AG09319 (cell line): ENCODE results near the gene ZNF574.

Experiments used
- DNase-seq: peaks from one replicate; pipeline ENCODE4 v3.0.0-alpha.2; 2010; ENCODE audit warnings: low read depth; ENCODE audit errors: extremely low read depth
- CTCF ChIP-seq: IDR thresholded peaks from 2 replicates; pipeline ENCODE4 v1.5.1; 2011; ENCODE audit warnings: low read depth, mild to moderate bottlenecking, inconsistent platforms, low read length, moderate library complexity

ZNF574 gene

GRCh38 chr19:42089772-42090171, 13.8 kb downstream of the ZNF574 start:
- no peak for TF ChIP-seq CTCF
- no peak for DNase-seq

GRCh38 chr19:42090672-42091071, 14.7 kb downstream of the ZNF574 start:
- no peak for TF ChIP-seq CTCF
- DNase-seq = no peak

GRCh38 chr19:42091300-42091699, 15.3 kb downstream of the ZNF574 start:
- no peak for TF ChIP-seq CTCF
- no peak for DNase-seq

- no peak for DNase-seq
- no peak for TF ChIP-seq CTCF
Measured at GRCh38 chr19:42091742-42092141, 15.8 kb downstream of the ZNF574 start.

- TF ChIP-seq CTCF = peak; percentile 44
- no peak for DNase-seq
Measured at GRCh38 chr19:42092350-42092749, 16.4 kb downstream of the ZNF574 start.

- no peak for DNase-seq
- no peak for TF ChIP-seq CTCF
Measured at GRCh38 chr19:42093505-42093904, 17.5 kb downstream of the ZNF574 start.

- no peak for TF ChIP-seq CTCF
Measured at GRCh38 chr19:42093926-42094325, 18.0 kb downstream of the ZNF574 start.

More at GRCh38 chr19:42093926-42094325, 18.0 kb downstream of the ZNF574 start:
- DNase-seq = no peak
